ENCODE measurements around the gene ENPEP.
A peak's percentile ranks its signal among the peaks of the same experiment; 100 is the strongest.
"Not testable (repeated sequence)": the region's sequence is repeated elsewhere in the genome, so short reads cannot be mapped to it uniquely, and the experiment has no call there.

ENPEP gene

GRCh38 chr4:110475881-110476818 lies at the start of gene ENPEP:
ENPEP (plus strand) TSS chr4:110476155; CDS start chr4:110476415, 260 bp downstream.
- DNase-seq (ENCODE audit: insufficient read length, low spot score) = no peak

GRCh38 chr4:110431805-110432204 lies 44.1 kb upstream of the ENPEP start:
- not testable (repeated sequence) for FAIRE-seq; DNase-seq (ENCODE audit: insufficient read length, low spot score)

More at GRCh38 chr4:110475881-110476818, at the start of gene ENPEP:
- FAIRE-seq = no peak

- DNase-seq (ENCODE audit: insufficient read length, low spot score); FAIRE-seq: not testable (repeated sequence)
Observed at GRCh38 chr4:110437292-110437691, 38.7 kb upstream of the ENPEP start.

GRCh38 chr4:110439209-110439608 lies 36.7 kb upstream of the ENPEP start:
- DNase-seq (ENCODE audit: insufficient read length, low spot score); FAIRE-seq: not testable (repeated sequence)

GRCh38 chr4:110442309-110442708 lies 33.6 kb upstream of the ENPEP start:
- no peak for DNase-seq (ENCODE audit: insufficient read length, low spot score)

GRCh38 chr4:110442788-110443187 lies 33.2 kb upstream of the ENPEP start:
- no peak for DNase-seq (ENCODE audit: insufficient read length, low spot score)
- no peak for FAIRE-seq

More at GRCh38 chr4:110442309-110442708, 33.6 kb upstream of the ENPEP start:
- FAIRE-seq = no peak

- FAIRE-seq (no peak), DNase-seq (ENCODE audit: insufficient read length, low spot score) (no peak)
Observed at GRCh38 chr4:110449947-110450346, 26.0 kb upstream of the ENPEP start.

GRCh38 chr4:110452546-110452945 lies 23.4 kb upstream of the ENPEP start:
- FAIRE-seq = no peak
- DNase-seq (ENCODE audit: insufficient read length, low spot score) = no peak

- DNase-seq (ENCODE audit: insufficient read length, low spot score) = no peak
- FAIRE-seq = no peak
Observed at GRCh38 chr4:110454441-110454840, 21.5 kb upstream of the ENPEP start.

- no peak for FAIRE-seq
Observed at GRCh38 chr4:110458494-110459266, 17.3 kb upstream of the ENPEP start.

GRCh38 chr4:110460074-110460746 lies 15.7 kb upstream of the ENPEP start:
- FAIRE-seq (no peak), DNase-seq (ENCODE audit: insufficient read length, low spot score) (no peak)

More at GRCh38 chr4:110458494-110459266, 17.3 kb upstream of the ENPEP start:
- no peak for DNase-seq (ENCODE audit: insufficient read length, low spot score)

- no peak for DNase-seq (ENCODE audit: insufficient read length, low spot score)
- no peak for FAIRE-seq
Observed at GRCh38 chr4:110467400-110467799, 8.6 kb upstream of the ENPEP start.

- FAIRE-seq (no peak), DNase-seq (ENCODE audit: insufficient read length, low spot score) (no peak)
Observed at GRCh38 chr4:110472583-110473329, 3.2 kb upstream of the ENPEP start.

- no peak for FAIRE-seq
Observed at GRCh38 chr4:110474481-110474880, 1.5 kb upstream of the ENPEP start.

GRCh38 chr4:110475080-110475479 lies 875 bp upstream of the ENPEP start:
- not testable (repeated sequence) for DNase-seq (ENCODE audit: insufficient read length, low spot score); FAIRE-seq

More at GRCh38 chr4:110474481-110474880, 1.5 kb upstream of the ENPEP start:
- no peak for DNase-seq (ENCODE audit: insufficient read length, low spot score)

- FAIRE-seq (no peak), DNase-seq (ENCODE audit: insufficient read length, low spot score) (no peak)
Observed at GRCh38 chr4:110477836-110478235, 1.9 kb downstream of the ENPEP start.

- FAIRE-seq = peak; percentile 13
- DNase-seq (ENCODE audit: insufficient read length, low spot score) = no peak
Observed at GRCh38 chr4:110480031-110480549, 4.1 kb downstream of the ENPEP start.

- DNase-seq (ENCODE audit: insufficient read length, low spot score) = no peak
- FAIRE-seq = no peak
Observed at GRCh38 chr4:110480746-110481271, 4.9 kb downstream of the ENPEP start.

- DNase-seq (ENCODE audit: insufficient read length, low spot score) (no peak), FAIRE-seq (no peak)
Observed at GRCh38 chr4:110483516-110483915, 7.6 kb downstream of the ENPEP start.

All from HTR-8/SVneo (cell line).